ENCODE measurements around the gene FAM43B. TPM values are rescaled to one million over a fixed set of nuclear protein-coding genes. Genes with fewer than 3 reads are reported as not detected.

Gene FAM43B
- total and polyA plus RNA-seq, 4 experiments from 2014 or later: not detected

DNA sequence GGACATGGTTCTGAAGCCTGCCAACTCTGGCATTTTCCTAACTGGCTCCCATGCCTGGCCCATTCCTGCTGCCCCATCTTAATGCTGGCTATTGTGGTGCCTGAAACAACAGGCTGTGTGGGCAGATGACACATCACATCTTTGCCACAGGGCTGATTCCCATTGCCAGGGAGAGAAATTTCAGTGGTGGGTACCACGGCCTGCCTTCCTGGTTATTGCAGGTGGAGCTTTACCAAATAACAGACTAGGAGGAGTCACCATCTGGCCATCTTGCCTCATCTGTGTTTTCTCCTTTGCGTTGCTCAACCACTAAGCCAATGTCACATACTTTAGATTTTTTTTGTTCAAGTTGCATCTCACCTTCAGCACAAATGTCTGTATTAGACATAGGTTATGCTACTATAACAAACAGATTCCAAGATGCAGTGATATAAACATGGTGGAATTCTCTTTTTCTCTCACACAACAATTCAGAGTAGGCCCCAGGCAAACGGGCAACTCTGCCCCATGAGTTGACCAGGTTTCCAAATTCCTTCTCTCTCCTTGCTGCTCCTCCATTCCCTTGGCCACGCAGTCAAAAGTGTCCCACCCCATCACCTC is 50.6 kb downstream of the FAM43B start:
- Mint-ChIP-seq H3K4me1 (no peaks in the 10 kb centered on the region), H3K4me3 (no peak overlapping the region), H3K27ac (no peak overlapping the region), H3K9me3 (peaks cover 0 to 5% (median 0%) of the 10 kb centered on the region in 8 donors), H3K27me3 (peaks cover 4 to 5% of the 10 kb centered on the region in 2 donors), H3K36me3 (no peaks in the 10 kb centered on the region)
- no peak for DNase-seq
- H3K9me3 ChIP-seq (ENCODE audit: control insufficient read depth in 1 of 2, low read length in 2 of 2): no peaks in the 10 kb centered on the region
- no peaks in the 10 kb centered on the region for H3K27me3 ChIP-seq (ENCODE audit: insufficient read depth, low read length)
- H3K4me3 ChIP-seq (ENCODE audit: low read length in 2 of 2): no peak overlapping the region
- no peaks in the 10 kb centered on the region for H3K36me3 ChIP-seq (ENCODE audit: insufficient read depth, low read length)
- ChIA-PET CTCF (ENCODE audit: partially characterized antibody) (no interaction called here), POLR2A (ENCODE audit: partially characterized antibody) (no interaction called here)
- no peak overlapping the region for H3K27ac ChIP-seq (ENCODE audit: low read depth, low read length)
- intact Hi-C loops (cut with micrococcal nuclease): no loop called here
- no peaks in the 10 kb centered on the region for H3K4me1 ChIP-seq (ENCODE audit: insufficient read depth, low read length)

DNA sequence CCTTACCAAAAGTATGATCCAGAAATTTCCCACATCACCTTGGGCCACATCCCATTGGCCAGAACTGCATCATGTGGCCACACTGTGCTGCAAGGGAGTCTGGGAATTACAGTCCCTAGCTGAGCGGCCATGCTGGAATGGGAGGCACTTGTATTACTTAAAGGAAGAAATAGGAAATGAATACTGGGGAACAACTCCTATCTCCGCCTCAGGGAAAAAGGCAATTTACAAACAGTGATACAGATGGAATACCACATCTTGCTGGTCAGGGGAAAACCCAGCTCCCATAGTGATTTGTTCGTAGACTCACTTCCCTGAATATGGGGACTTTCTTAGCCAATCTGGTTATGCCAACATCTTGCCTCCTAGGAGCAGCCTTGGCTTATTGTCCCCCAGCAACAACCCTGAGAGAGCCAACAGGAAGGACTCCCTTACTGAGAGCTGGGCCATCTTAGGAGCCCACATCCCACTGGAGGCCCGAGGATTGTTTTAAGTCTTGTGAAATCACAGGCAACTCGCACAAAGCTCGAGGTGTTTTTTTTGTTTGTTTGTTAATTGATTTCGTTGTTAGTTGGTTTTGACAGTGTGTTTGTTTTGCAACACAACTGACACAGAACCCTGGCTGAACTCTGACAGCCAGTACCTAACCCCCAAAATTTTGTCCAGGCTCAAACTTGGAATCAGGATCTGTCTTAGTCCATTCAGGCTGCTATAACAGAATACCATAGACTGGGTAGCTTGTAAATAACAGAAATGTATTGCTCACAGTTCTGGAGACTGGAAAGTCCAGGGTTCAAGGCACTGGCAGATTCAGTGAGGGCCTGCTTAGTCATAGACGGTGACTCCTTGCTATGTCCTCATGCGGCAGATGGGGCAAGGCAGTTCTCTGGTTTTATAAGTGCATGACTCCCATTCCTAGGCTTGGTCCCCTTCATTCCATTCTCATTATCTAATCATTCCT is 51.4 kb downstream of the FAM43B start:
- Histone ChIP-seq H3K4me3 (ENCODE audit: low read length in 2 of 2) (no peak overlapping the region), H3K4me1 (ENCODE audit: insufficient read depth, low read length) (no peaks in the 10 kb centered on the region), H3K27me3 (ENCODE audit: insufficient read depth, low read length) (no peaks in the 10 kb centered on the region), H3K27ac (ENCODE audit: low read depth, low read length) (no peak overlapping the region), H3K36me3 (ENCODE audit: insufficient read depth, low read length) (no peaks in the 10 kb centered on the region), H3K9me3 (ENCODE audit: control insufficient read depth in 1 of 2, low read length in 2 of 2) (no peaks in the 10 kb centered on the region)
- no peaks in the 10 kb centered on the region for H3K4me1 Mint-ChIP-seq
- POLR2A ChIA-PET (ENCODE audit: partially characterized antibody): no interaction called here
- H3K27me3 Mint-ChIP-seq: peaks cover 4 to 5% of the 10 kb centered on the region in 2 donors
- no peak overlapping the region for H3K27ac Mint-ChIP-seq
- peaks cover 0 to 2% (median 0%) of the 10 kb centered on the region in 8 donors for H3K9me3 Mint-ChIP-seq
- no peak for DNase-seq
- CTCF ChIA-PET (ENCODE audit: partially characterized antibody): no interaction called here
- intact Hi-C loops (cut with micrococcal nuclease): no loop called here
- no peak overlapping the region for H3K4me3 Mint-ChIP-seq
- no peaks in the 10 kb centered on the region for H3K36me3 Mint-ChIP-seq

Other genes starting within 250 kb of the FAM43B start
- gene CAMK2N1, start 66.4 kb upstream of the FAM43B start, total RNA-seq: 1 to 10 TPM; 5.5 to 6.5 TPM
- gene CAMK2N1, start 66.4 kb upstream of the FAM43B start, polyA plus RNA-seq: under 1 TPM; 0.32 to 0.84 TPM
- 10 to 100 TPM; 21.4 to 22.2 TPM for gene MUL1, start 44.4 kb upstream of the FAM43B start, total RNA-seq
- gene MUL1, start 44.4 kb upstream of the FAM43B start, polyA plus RNA-seq: 10 to 100 TPM; 30.4 to 44.4 TPM
- not detected for gene CDA, start 36.5 kb downstream of the FAM43B start, total RNA-seq
- gene CDA, start 36.5 kb downstream of the FAM43B start, polyA plus RNA-seq: not detected
- gene PINK1, start 80.9 kb downstream of the FAM43B start, total RNA-seq: 10 to 100 TPM; 19.5 to 21.7 TPM
- 10 to 100 TPM; 19.0 to 24.2 TPM for gene PINK1, start 80.9 kb downstream of the FAM43B start, polyA plus RNA-seq
- 100 to 1,000 TPM; 133 to 134 TPM for gene DDOST, start 108.8 kb downstream of the FAM43B start, total RNA-seq
- 100 to 1,000 TPM; 235 to 405 TPM for gene DDOST, start 108.8 kb downstream of the FAM43B start, polyA plus RNA-seq
- not detected for gene KIF17, start 165.4 kb downstream of the FAM43B start, total RNA-seq
- gene KIF17, start 165.4 kb downstream of the FAM43B start, polyA plus RNA-seq: not detected
- under 1 TPM in 1 of 2 experiments, not detected in 1; 0.38 TPM for gene SH2D5, start 180.1 kb downstream of the FAM43B start, total RNA-seq
- gene SH2D5, start 180.1 kb downstream of the FAM43B start, polyA plus RNA-seq: not detected
- 100 to 1,000 TPM; 352 to 366 TPM for gene HP1BP3, start 234.7 kb downstream of the FAM43B start, total RNA-seq
- 100 to 1,000 TPM; 202 to 208 TPM for gene HP1BP3, start 234.7 kb downstream of the FAM43B start, polyA plus RNA-seq